Measurements from ENCODE around the gene DCTD. TPM values are rescaled to one million over a fixed set of nuclear protein-coding genes. Genes with fewer than 3 reads are reported as not detected.
A peak's percentile ranks its signal among the peaks of the same experiment; 100 is the strongest.

DCTD gene
- total and polyA plus RNA-seq, 2 of the 13 experiments (the other 11 are each of a cell fraction or from before 2014, with no cell fraction given): 85.1 to 95.3 TPM

DNA sequence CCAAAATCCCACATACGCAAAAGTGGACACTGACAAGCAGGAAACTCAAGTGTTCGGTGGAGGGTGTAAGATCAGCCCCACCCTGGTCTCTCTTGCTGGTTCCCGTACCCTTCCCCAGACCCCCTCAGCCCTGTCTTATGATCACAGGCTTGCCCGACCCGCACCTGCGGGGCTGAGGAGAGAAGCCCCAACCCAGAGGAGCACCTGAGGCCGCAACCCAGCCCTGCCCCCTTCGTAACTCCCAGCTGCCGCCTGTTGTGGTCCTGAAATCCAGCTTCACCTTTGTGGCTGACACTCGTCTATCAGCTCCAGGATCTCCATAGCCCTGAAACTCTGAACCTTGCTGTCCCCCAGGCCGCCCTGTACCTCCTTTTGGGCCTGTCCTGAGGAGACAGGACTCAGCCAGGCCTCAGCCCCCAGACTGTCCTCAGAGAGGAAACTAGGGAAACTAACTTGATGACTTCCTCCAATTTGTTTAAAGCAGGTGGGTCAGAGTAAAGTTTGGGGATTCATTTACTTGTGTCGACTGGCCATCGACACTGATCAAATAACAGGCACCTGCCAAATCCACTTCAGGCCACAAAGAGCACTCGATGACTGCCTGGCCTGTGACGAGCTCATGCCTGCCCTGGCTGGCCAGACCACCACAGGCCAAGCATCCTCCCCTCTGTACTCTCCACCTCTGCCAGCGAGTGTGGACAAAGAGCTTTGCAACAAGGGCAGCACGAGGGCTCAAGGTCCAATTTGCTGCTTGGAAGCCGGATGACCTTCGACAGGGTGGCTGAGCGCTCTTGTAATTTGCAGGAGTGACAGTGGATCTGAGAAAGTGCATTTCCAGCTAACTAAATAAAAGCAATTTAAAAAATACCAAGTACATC is 19.3 kb downstream of the DCTD start (continued):
- TF ChIP-seq, protein P1, sequence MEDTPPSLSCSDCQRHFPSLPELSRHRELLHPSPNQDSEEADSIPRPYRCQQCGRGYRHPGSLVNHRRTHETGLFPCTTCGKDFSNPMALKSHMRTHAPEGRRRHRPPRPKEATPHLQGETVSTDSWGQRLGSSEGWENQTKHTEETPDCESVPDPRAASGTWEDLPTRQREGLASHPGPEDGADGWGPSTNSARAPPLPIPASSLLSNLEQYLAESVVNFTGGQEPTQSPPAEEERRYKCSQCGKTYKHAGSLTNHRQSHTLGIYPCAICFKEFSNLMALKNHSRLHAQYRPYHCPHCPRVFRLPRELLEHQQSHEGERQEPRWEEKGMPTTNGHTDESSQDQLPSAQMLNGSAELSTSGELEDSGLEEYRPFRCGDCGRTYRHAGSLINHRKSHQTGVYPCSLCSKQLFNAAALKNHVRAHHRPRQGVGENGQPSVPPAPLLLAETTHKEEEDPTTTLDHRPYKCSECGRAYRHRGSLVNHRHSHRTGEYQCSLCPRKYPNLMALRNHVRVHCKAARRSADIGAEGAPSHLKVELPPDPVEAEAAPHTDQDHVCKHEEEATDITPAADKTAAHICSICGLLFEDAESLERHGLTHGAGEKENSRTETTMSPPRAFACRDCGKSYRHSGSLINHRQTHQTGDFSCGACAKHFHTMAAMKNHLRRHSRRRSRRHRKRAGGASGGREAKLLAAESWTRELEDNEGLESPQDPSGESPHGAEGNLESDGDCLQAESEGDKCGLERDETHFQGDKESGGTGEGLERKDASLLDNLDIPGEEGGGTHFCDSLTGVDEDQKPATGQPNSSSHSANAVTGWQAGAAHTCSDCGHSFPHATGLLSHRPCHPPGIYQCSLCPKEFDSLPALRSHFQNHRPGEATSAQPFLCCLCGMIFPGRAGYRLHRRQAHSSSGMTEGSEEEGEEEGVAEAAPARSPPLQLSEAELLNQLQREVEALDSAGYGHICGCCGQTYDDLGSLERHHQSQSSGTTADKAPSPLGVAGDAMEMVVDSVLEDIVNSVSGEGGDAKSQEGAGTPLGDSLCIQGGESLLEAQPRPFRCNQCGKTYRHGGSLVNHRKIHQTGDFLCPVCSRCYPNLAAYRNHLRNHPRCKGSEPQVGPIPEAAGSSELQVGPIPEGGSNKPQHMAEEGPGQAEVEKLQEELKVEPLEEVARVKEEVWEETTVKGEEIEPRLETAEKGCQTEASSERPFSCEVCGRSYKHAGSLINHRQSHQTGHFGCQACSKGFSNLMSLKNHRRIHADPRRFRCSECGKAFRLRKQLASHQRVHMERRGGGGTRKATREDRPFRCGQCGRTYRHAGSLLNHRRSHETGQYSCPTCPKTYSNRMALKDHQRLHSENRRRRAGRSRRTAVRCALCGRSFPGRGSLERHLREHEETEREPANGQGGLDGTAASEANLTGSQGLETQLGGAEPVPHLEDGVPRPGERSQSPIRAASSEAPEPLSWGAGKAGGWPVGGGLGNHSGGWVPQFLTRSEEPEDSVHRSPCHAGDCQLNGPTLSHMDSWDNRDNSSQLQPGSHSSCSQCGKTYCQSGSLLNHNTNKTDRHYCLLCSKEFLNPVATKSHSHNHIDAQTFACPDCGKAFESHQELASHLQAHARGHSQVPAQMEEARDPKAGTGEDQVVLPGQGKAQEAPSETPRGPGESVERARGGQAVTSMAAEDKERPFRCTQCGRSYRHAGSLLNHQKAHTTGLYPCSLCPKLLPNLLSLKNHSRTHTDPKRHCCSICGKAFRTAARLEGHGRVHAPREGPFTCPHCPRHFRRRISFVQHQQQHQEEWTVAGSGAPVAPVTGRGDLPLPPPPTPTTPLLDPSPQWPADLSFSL (CRISPR knock-in tag; IDR thresholded peaks at IDR 0.05): no peak
- TF ChIP-seq HES4 (CRISPR knock-in tag; IDR thresholded peaks at IDR 0.05; ENCODE audit: borderline replicate concordance) (peak; percentile 83; the same call in 1 of the 2 replicates), ARID2 (CRISPR knock-in tag; IDR thresholded peaks at IDR 0.05; ENCODE audit: borderline replicate concordance) (peak; percentile 85; the same call in 1 of the 2 replicates), AHR (CRISPR knock-in tag; IDR thresholded peaks at IDR 0.05) (peak; percentile 90), TSC22D2 (CRISPR knock-in tag; IDR thresholded peaks at IDR 0.05; ENCODE audit: borderline replicate concordance) (peak; percentile 90; the same call in 1 of the 2 replicates), SNAPC2 (CRISPR knock-in tag; IDR thresholded peaks at IDR 0.05) (peak; percentile 88; the same call in 1 of the 2 replicates), ZNF124 (CRISPR knock-in tag; IDR thresholded peaks at IDR 0.05) (0 out of 2 replicates have a peak, but pooled peaks have one; percentile 34), ZNF530 (CRISPR knock-in tag; IDR thresholded peaks at IDR 0.05; ENCODE audit: low read depth) (no peak), KDM1A (CRISPR knock-in tag; IDR thresholded peaks at IDR 0.05) (peak; percentile 95), GTF3A (CRISPR knock-in tag; conservative IDR thresholded peaks at IDR 0.05) (0 out of 2 replicates have a peak, but pooled peaks have one; percentile 9), ISX (CRISPR knock-in tag; conservative IDR thresholded peaks at IDR 0.05) (no peak), ZNF343 (CRISPR knock-in tag; IDR thresholded peaks at IDR 0.05) (peak; percentile 74; the same call in 1 of the 2 replicates), BHLHE40 (IDR thresholded peaks at IDR 0.05; ENCODE audit: low read length) (peak; percentile 94)
- TF ChIP-seq, protein P2, sequence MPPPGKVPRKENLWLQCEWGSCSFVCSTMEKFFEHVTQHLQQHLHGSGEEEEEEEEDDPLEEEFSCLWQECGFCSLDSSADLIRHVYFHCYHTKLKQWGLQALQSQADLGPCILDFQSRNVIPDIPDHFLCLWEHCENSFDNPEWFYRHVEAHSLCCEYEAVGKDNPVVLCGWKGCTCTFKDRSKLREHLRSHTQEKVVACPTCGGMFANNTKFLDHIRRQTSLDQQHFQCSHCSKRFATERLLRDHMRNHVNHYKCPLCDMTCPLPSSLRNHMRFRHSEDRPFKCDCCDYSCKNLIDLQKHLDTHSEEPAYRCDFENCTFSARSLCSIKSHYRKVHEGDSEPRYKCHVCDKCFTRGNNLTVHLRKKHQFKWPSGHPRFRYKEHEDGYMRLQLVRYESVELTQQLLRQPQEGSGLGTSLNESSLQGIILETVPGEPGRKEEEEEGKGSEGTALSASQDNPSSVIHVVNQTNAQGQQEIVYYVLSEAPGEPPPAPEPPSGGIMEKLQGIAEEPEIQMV (CRISPR knock-in tag; IDR thresholded peaks at IDR 0.05; ENCODE audit: low read depth): peak; percentile 79; the same call in 1 of the 2 replicates
- TF ChIP-seq, protein P3, sequence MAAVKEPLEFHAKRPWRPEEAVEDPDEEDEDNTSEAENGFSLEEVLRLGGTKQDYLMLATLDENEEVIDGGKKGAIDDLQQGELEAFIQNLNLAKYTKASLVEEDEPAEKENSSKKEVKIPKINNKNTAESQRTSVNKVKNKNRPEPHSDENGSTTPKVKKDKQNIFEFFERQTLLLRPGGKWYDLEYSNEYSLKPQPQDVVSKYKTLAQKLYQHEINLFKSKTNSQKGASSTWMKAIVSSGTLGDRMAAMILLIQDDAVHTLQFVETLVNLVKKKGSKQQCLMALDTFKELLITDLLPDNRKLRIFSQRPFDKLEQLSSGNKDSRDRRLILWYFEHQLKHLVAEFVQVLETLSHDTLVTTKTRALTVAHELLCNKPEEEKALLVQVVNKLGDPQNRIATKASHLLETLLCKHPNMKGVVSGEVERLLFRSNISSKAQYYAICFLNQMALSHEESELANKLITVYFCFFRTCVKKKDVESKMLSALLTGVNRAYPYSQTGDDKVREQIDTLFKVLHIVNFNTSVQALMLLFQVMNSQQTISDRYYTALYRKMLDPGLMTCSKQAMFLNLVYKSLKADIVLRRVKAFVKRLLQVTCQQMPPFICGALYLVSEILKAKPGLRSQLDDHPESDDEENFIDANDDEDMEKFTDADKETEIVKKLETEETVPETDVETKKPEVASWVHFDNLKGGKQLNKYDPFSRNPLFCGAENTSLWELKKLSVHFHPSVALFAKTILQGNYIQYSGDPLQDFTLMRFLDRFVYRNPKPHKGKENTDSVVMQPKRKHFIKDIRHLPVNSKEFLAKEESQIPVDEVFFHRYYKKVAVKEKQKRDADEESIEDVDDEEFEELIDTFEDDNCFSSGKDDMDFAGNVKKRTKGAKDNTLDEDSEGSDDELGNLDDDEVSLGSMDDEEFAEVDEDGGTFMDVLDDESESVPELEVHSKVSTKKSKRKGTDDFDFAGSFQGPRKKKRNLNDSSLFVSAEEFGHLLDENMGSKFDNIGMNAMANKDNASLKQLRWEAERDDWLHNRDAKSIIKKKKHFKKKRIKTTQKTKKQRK (IDR thresholded peaks at IDR 0.05; ENCODE audit: low read length): no peak

Measured in HepG2 (cell line).